Body of pancreas (tissue), 4 donors: Measurements from ENCODE around the gene CISD3.

ENCODE experiments used
- CTCF ChIP-seq, 7 experiments: fragments of 450-650 bp in 4 of 7; fragments of 200-600 bp in 3 of 7; sonication (generic) in 3 of 7; IDR thresholded peaks; one replicate each; pipeline ENCODE4 v1.5.1; 2016 to 2019; ENCODE audit warnings: antibody characterized with exemption in 7 of 7
- POLR2A ChIP-seq, 3 donors: fragments of 450-650 bp; IDR thresholded peaks; one replicate each; pipeline ENCODE4 v1.6.1; 2016; ENCODE audit warnings: antibody characterized with exemption in 3 of 3, mild to moderate bottlenecking in 2 of 3

GRCh38 chr17:38762231-38762630, 32.1 kb downstream of the CISD3 start:
- TF ChIP-seq CTCF (IDR thresholded peaks at IDR 0.05) (no peak), POLR2A (IDR thresholded peaks at IDR 0.05) (no peak)
